ENCODE data around the gene RBL1. TPM values are rescaled to one million over a fixed set of nuclear protein-coding genes. Genes with fewer than 3 reads are reported as not detected.
"Not testable (repeated sequence)": the region's sequence is repeated elsewhere in the genome, so short reads cannot be mapped to it uniquely, and the experiment has no call there.

The RBL1 gene
- 13.7 and 14.1 TPM in 2 replicates for total RNA-seq (2014; rRNA removed; shearing (Covaris generic))
- 6.4 and 12.2 TPM in 2 replicates for polyA plus RNA-seq (2014; cell fraction: nucleus; rRNA removed)

GRCh38 chr20:37095599-37096414 lies at the start of gene RBL1:
Gene RBL1, minus strand, starts transcription at chr20:37095997. Its CDS starts 69 bp downstream, at chr20:37095928.
- peak; percentile 71 for DNase-seq (ENCODE audit: extremely low read depth, low read depth)

- DNase-seq (ENCODE audit: extremely low read depth, low read depth): no peak
These were observed 49.1 kb upstream of the RBL1 start for GRCh38 chr20:37144856-37145404.

GRCh38 chr20:37142708-37143107 lies 46.9 kb upstream of the RBL1 start:
- no peak for DNase-seq (ENCODE audit: extremely low read depth, low read depth)

GRCh38 chr20:37137547-37137946 lies 41.8 kb upstream of the RBL1 start:
- no peak for DNase-seq (ENCODE audit: extremely low read depth, low read depth)

GRCh38 chr20:37133952-37134351 lies 38.2 kb upstream of the RBL1 start:
- no peak for DNase-seq (ENCODE audit: extremely low read depth, low read depth)

GRCh38 chr20:37131486-37131885 lies 35.7 kb upstream of the RBL1 start:
- no peak for DNase-seq (ENCODE audit: extremely low read depth, low read depth)

GRCh38 chr20:37128803-37129202 lies 33.0 kb upstream of the RBL1 start:
- DNase-seq (ENCODE audit: extremely low read depth, low read depth): no peak

GRCh38 chr20:37126290-37126689 lies 30.5 kb upstream of the RBL1 start:
- not testable (repeated sequence) for DNase-seq (ENCODE audit: extremely low read depth, low read depth)

GRCh38 chr20:37123441-37123840 lies 27.6 kb upstream of the RBL1 start:
- no peak for DNase-seq (ENCODE audit: extremely low read depth, low read depth)

- no peak for DNase-seq (ENCODE audit: extremely low read depth, low read depth)
These were observed 24.7 kb upstream of the RBL1 start for GRCh38 chr20:37120497-37120896.

GRCh38 chr20:37119356-37120036 lies 23.7 kb upstream of the RBL1 start:
- DNase-seq (ENCODE audit: extremely low read depth, low read depth): no peak

- DNase-seq (ENCODE audit: extremely low read depth, low read depth): no peak
These were observed 18.2 kb upstream of the RBL1 start for GRCh38 chr20:37114012-37114411.

- no peak for DNase-seq (ENCODE audit: extremely low read depth, low read depth)
These were observed 16.2 kb upstream of the RBL1 start for GRCh38 chr20:37111926-37112455.

GRCh38 chr20:37108676-37109075 lies 12.9 kb upstream of the RBL1 start:
- no peak for DNase-seq (ENCODE audit: extremely low read depth, low read depth)

GRCh38 chr20:37102571-37102970 lies 6.8 kb upstream of the RBL1 start:
- DNase-seq (ENCODE audit: extremely low read depth, low read depth): no peak

GRCh38 chr20:37096415-37097041 lies 731 bp upstream of the RBL1 start:
- DNase-seq (ENCODE audit: extremely low read depth, low read depth): no peak

- DNase-seq (ENCODE audit: extremely low read depth, low read depth): no peak
These were observed 644 bp downstream of the RBL1 start for GRCh38 chr20:37095108-37095598.

- DNase-seq (ENCODE audit: extremely low read depth, low read depth): no peak
These were observed 5.4 kb downstream of the RBL1 start for GRCh38 chr20:37090407-37090806.

- no peak for DNase-seq (ENCODE audit: extremely low read depth, low read depth)
These were observed 14.0 kb downstream of the RBL1 start for GRCh38 chr20:37081717-37082289.

GRCh38 chr20:37077009-37077408 lies 18.8 kb downstream of the RBL1 start:
- no peak for DNase-seq (ENCODE audit: extremely low read depth, low read depth)
